ENCODE data around the gene AGPAT2. TPM values are rescaled to one million over a fixed set of nuclear protein-coding genes. Genes with fewer than 3 reads are reported as not detected.
"Not testable (repeated sequence)": the region's sequence is repeated elsewhere in the genome, so short reads cannot be mapped to it uniquely, and the experiment has no call there.

Gene AGPAT2
- total RNA-seq, 1 donor from 2014 or later, result 32.8 TPM

DNA sequence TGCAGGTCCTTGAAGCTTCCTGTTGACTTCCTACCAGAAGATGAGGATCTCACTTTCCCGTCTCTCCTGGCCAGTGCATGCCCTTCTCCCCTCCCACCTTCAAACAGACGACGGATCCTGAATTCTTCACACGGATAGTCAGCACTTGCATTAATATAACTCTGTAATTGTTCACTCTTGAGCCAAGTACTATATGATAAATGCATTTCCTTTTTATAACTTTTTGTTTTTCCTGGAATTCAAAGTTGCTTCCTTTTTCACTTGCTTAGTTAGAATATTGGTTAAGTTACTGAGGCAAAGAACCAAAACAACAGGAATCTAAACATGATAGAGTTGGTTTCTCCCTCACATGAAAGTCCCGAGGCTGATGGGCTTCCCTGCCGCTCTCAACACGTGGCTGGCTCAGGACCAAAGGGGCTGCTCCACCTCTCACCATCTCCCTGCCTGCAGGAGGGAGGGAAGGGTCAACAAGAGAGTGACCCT lies 44.8 kb downstream of the AGPAT2 start:
- H3K9me3 Mint-ChIP-seq, result peaks cover 4% of the 10 kb centered on the region
- no peak overlapping the region for H3K27ac Mint-ChIP-seq
- H3K4me1 Mint-ChIP-seq, result peaks cover 2% of the 10 kb centered on the region
- no peak for DNase-seq (ENCODE audit: low spot score in 2 of 2, unreplicated experiment in 2 of 2)
- TF ChIP-seq, protein P1, sequence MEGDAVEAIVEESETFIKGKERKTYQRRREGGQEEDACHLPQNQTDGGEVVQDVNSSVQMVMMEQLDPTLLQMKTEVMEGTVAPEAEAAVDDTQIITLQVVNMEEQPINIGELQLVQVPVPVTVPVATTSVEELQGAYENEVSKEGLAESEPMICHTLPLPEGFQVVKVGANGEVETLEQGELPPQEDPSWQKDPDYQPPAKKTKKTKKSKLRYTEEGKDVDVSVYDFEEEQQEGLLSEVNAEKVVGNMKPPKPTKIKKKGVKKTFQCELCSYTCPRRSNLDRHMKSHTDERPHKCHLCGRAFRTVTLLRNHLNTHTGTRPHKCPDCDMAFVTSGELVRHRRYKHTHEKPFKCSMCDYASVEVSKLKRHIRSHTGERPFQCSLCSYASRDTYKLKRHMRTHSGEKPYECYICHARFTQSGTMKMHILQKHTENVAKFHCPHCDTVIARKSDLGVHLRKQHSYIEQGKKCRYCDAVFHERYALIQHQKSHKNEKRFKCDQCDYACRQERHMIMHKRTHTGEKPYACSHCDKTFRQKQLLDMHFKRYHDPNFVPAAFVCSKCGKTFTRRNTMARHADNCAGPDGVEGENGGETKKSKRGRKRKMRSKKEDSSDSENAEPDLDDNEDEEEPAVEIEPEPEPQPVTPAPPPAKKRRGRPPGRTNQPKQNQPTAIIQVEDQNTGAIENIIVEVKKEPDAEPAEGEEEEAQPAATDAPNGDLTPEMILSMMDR (IDR thresholded peaks at IDR 0.05; ENCODE audit: unreplicated experiment), result no peak
- H3K27me3 Mint-ChIP-seq (ENCODE audit: low read depth), result peaks cover 20% of the 10 kb centered on the region
- no peaks in the 10 kb centered on the region for H3K36me3 Mint-ChIP-seq
- no peak overlapping the region for H3K4me3 Mint-ChIP-seq

DNA sequence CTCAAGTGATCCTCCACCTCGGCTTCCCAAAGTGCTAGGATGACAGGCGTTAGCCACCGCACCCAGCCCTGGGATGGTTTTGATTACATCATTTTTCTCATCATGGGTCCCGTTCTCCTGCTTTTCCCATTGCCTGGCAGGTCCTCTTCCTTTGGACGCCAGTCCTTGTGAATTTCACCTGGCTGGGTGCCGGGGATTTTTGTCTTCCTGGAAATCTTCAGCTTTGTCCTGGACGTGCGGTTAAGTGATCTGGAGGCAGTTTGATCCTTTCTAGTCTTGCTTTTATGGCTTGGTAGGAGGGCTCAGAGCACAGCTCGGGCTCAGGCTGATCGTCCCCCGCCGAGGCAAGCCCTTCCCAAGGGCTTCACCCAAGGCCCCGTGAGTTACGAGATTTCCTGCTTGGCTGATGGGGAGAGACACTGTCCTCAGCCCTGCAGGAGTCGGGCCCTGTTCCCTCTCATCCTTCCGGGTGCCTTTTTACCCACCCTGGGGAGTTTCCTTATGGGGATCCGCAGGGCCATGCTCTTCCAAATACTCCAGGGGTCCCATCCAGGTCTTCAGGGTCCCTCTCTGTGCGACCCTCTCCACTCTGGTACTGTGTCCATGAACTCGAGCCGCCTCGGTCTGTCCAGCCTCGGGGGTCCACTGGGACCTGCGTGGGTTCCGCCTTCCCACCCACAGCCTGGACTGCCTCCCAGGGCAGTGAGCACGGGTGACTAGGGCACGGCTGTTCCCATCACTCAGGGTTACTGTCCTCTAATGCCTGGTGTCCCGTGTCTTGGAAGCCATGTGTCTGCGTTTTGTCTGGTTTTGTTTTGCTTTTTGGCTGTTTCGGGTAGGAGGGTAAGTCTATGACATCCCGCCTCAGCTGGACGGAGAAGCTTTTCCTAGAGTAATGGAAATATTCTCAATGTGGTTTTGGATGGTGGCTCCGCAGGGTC lies 46.8 kb downstream of the AGPAT2 start:
- no peak for DNase-seq (ENCODE audit: low spot score in 2 of 2, unreplicated experiment in 2 of 2)
- TF ChIP-seq, protein P1 (IDR thresholded peaks at IDR 0.05; ENCODE audit: unreplicated experiment), result no peak
- peaks cover 20% of the 10 kb centered on the region for H3K27me3 Mint-ChIP-seq (ENCODE audit: low read depth)
- no peak overlapping the region for H3K27ac Mint-ChIP-seq
- no peaks in the 10 kb centered on the region for H3K36me3 Mint-ChIP-seq
- H3K4me3 Mint-ChIP-seq, result no peak overlapping the region
- H3K4me1 Mint-ChIP-seq, result no peaks in the 10 kb centered on the region
- peaks cover 4% of the 10 kb centered on the region for H3K9me3 Mint-ChIP-seq

DNA sequence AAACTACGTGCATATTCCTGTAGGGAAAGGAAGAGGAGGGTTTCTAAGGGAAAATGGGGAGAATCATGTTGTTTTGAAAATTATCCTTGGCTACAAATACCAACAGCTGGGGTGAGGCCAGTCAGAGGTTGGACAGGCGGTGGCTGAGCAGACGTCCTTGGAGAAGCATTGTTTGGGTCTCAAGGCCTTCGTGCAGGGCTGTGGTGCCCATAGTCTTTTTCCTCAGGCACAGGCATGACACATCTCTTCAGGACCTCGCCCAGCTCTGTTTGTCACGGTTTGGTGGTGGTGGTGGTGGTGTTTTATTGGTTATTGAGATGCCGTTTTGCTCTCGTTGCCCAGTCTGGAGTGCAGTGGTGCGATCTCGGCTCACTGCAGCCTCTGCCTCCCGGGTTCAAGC lies 52.4 kb downstream of the AGPAT2 start:
- H3K4me3 Mint-ChIP-seq, result no peak overlapping the region
- H3K36me3 Mint-ChIP-seq, result no peaks in the 10 kb centered on the region
- H3K27me3 Mint-ChIP-seq (ENCODE audit: low read depth), result peaks cover 5% of the 10 kb centered on the region
- TF ChIP-seq, protein P1 (IDR thresholded peaks at IDR 0.05; ENCODE audit: unreplicated experiment), result no peak
- no peak overlapping the region for H3K27ac Mint-ChIP-seq
- no peaks in the 10 kb centered on the region for H3K9me3 Mint-ChIP-seq
- no peak for DNase-seq (ENCODE audit: low spot score in 2 of 2, unreplicated experiment in 2 of 2)
- no peaks in the 10 kb centered on the region for H3K4me1 Mint-ChIP-seq

DNA sequence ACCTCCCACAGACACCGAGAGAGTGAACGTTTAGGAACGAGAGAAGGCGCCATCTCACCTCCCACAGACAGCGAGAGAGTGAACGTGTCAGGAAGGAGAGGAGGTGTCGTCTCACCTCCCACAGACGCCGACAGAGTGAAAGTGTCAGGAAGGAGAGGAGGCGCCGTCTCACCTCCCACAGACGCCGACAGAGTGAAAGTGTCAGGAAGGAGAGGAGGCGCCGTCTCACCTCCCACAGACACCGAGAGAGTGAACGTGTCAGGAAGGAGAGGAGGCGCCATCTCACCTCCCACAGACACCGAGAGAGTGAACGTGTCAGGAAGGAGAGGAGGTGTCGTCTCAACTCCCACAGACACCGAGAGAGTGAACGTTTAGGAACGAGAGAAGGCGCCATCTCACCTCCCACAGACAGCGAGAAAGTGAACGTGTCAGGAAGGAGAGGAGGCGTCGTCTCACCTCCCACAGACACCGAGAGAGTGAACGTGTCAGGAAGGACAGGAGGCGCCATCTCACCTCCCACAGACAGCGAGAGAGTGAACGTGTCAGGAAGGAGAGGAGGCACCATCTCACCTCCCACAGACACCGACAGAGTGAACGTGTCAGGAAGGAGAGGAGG lies 54.7 kb downstream of the AGPAT2 start:
- H3K27ac Mint-ChIP-seq; H3K27me3 Mint-ChIP-seq (ENCODE audit: low read depth); H3K4me1 Mint-ChIP-seq; H3K36me3 Mint-ChIP-seq; DNase-seq (ENCODE audit: low spot score in 2 of 2, unreplicated experiment in 2 of 2); H3K9me3 Mint-ChIP-seq; H3K4me3 Mint-ChIP-seq: not testable (repeated sequence)

DNA sequence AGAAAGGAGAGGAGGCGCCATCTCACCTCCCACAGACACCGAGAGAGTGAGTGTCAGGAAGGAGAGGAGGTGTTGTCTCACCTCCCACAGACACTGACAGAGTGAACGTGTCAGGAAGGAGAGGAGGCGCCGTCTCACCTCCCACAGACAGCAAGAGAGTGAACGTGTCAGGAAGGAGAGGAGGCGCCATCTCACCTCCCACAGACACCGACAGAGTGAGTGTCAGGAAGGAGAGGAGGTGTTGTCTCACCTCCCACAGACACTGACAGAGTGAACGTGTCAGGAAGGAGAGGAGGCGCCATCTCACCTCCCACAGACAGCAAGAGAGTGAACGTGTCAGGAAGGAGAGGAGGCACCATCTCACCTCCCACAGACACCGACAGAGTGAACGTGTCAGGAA lies 55.2 kb downstream of the AGPAT2 start:
- H3K36me3 Mint-ChIP-seq; H3K4me3 Mint-ChIP-seq; DNase-seq (ENCODE audit: low spot score in 2 of 2, unreplicated experiment in 2 of 2); H3K4me1 Mint-ChIP-seq; H3K27me3 Mint-ChIP-seq (ENCODE audit: low read depth); H3K27ac Mint-ChIP-seq; H3K9me3 Mint-ChIP-seq: not testable (repeated sequence)

DNA sequence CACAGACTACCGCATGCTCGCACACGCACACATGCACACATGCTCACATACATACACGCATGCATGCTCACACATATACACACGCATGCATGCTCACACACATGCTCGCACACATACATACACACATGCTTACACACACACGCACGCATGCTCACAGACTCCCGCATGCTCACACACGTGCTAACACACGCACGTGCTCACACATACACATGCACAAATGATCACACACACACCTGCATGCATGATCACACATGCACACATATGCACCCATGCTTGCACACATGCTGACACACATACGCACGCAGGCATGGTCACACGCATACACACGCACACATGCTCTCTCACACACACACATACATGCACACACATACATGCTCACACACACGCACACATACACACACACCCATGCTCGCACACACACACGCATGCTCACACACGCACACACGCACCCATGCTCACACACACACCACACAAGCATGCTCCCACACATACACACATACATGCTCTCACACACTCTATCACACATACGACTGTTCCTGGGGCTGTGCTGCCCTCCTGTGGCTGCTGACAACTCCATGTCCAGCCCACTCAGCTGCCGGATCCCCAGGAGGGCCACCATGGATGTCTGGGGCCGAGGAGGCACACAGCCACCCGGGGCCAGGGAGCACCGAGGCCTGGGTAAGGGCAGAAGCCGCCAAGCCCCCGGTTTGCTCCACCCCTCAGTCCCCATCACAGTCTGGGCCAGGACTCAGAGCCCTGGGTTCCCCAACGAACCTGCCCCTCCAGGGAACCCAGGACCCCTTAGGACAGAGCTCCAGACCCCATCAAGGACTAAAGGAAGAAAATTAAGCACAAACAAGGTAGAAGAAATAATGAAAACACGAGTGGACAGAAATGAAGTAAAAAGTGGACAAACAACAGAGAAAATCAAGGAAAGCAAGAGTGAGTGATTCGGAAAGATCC lies 55.9 kb downstream of the AGPAT2 start:
- peak; percentile 65 to 81 for DNase-seq (ENCODE audit: low spot score in 2 of 2, unreplicated experiment in 2 of 2)
- Mint-ChIP-seq H3K27me3 (ENCODE audit: low read depth) (peaks cover 5% of the 10 kb centered on the region), H3K9me3 (no peaks in the 10 kb centered on the region), H3K4me3 (no peak overlapping the region), H3K36me3 (no peaks in the 10 kb centered on the region), H3K4me1 (peaks cover 11% of the 10 kb centered on the region), H3K27ac (no peak overlapping the region)
- TF ChIP-seq, protein P1 (IDR thresholded peaks at IDR 0.05; ENCODE audit: unreplicated experiment), result peak; percentile 65
